ENCODE results near the gene SDHAF2.
"Not testable (repeated sequence)": the region's sequence is repeated elsewhere in the genome, so short reads cannot be mapped to it uniquely, and the experiment has no call there.

SDHAF2 gene

DNA sequence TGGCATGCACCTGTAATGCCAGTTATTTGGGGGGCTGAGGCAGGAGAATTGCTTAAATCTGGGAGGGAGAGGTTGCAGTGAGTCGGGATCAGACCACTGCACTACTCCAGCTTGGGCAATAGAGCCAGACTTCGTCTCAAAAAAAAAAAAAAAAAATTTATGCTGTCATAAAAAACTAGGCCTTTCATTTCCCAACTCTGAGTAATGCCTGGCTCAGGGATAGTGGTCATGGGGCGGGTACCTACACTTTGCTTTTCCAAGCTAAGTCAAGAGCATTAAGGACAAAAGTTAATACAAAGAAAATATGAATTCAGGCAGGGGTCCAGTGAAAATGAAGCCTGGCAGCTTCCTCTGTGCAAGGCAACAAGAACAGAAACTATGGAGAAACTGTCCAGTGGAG lies 16.4 kb upstream of the SDHAF2 start:
- Mint-ChIP-seq H3K9me3 (no peaks in the 10 kb centered on the region), H3K27me3 (no peaks in the 10 kb centered on the region), H3K4me1 (peaks cover 9% of the 10 kb centered on the region), H3K4me3 (no peak overlapping the region), H3K27ac (no peak overlapping the region), H3K36me3 (peaks cover 64% of the 10 kb centered on the region)
- no peak for ATAC-seq

DNA sequence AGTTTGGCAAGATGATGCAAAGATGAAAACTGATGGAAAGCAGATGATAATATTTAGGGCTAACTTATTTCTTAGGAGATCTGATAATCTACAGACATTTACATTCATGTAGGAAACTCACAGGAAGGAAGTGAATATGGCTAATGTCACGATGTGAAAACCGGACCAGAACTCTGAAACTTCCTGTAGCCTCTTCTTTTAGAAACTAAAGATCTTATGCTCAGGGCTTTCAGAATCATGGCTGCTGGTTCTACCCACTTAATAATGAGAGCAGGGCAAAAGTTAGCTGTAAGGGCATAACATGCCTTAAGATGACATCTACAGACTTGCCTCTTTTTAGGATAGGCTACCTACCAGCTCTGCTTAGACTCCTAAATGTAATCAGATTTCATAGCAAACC lies 15.4 kb upstream of the SDHAF2 start:
- H3K27me3 Mint-ChIP-seq, result no peaks in the 10 kb centered on the region
- H3K9me3 Mint-ChIP-seq, result no peaks in the 10 kb centered on the region
- H3K27ac Mint-ChIP-seq, result peak overlapping the region; percentile 50
- ATAC-seq, result no peak
- H3K36me3 Mint-ChIP-seq, result peaks cover 74% of the 10 kb centered on the region
- no peak overlapping the region for H3K4me3 Mint-ChIP-seq
- H3K4me1 Mint-ChIP-seq, result peaks cover 9% of the 10 kb centered on the region

GRCh38 chr11:61415381-61415780 lies 14.5 kb upstream of the SDHAF2 start:
- Mint-ChIP-seq H3K4me3 (no peak overlapping the region), H3K9me3 (no peaks in the 10 kb centered on the region)

GRCh38 chr11:61416941-61417340 lies 13.0 kb upstream of the SDHAF2 start:
- no peak overlapping the region for H3K27ac Mint-ChIP-seq
- H3K4me1 Mint-ChIP-seq, result peaks cover 9% of the 10 kb centered on the region
- no peak for ATAC-seq
- H3K36me3 Mint-ChIP-seq, result peaks cover 79% of the 10 kb centered on the region
- H3K27me3 Mint-ChIP-seq, result no peaks in the 10 kb centered on the region
- H3K4me3 Mint-ChIP-seq, result no peak overlapping the region
- H3K9me3 Mint-ChIP-seq, result no peaks in the 10 kb centered on the region

More at GRCh38 chr11:61415381-61415780, 14.5 kb upstream of the SDHAF2 start:
- Mint-ChIP-seq H3K27me3 (no peaks in the 10 kb centered on the region), H3K27ac (peak overlapping the region; percentile 50), H3K36me3 (peaks cover 83% of the 10 kb centered on the region), H3K4me1 (peaks cover 9% of the 10 kb centered on the region)
- no peak for ATAC-seq

GRCh38 chr11:61417670-61418069 lies 12.3 kb upstream of the SDHAF2 start:
- H3K4me1 Mint-ChIP-seq, result peaks cover 14% of the 10 kb centered on the region
- H3K4me3 Mint-ChIP-seq, result no peak overlapping the region
- H3K36me3 Mint-ChIP-seq, result peaks cover 76% of the 10 kb centered on the region
- no peaks in the 10 kb centered on the region for H3K27me3 Mint-ChIP-seq
- no peak overlapping the region for H3K27ac Mint-ChIP-seq
- H3K9me3 Mint-ChIP-seq, result no peaks in the 10 kb centered on the region
- ATAC-seq, result no peak

GRCh38 chr11:61418136-61418535 lies 11.8 kb upstream of the SDHAF2 start:
- H3K4me1 Mint-ChIP-seq, result peaks cover 17% of the 10 kb centered on the region
- H3K4me3 Mint-ChIP-seq, result no peak overlapping the region
- H3K36me3 Mint-ChIP-seq, result peaks cover 76% of the 10 kb centered on the region
- no peaks in the 10 kb centered on the region for H3K27me3 Mint-ChIP-seq
- H3K27ac Mint-ChIP-seq, result no peak overlapping the region
- no peak for ATAC-seq
- H3K9me3 Mint-ChIP-seq, result no peaks in the 10 kb centered on the region

GRCh38 chr11:61422226-61422625 lies 7.7 kb upstream of the SDHAF2 start:
- ATAC-seq, result no peak

GRCh38 chr11:61425367-61426131 lies 4.4 kb upstream of the SDHAF2 start:
- no peak for ATAC-seq
- H3K4me1 Mint-ChIP-seq, result peaks cover 43% of the 10 kb centered on the region
- peaks cover 26% of the 10 kb centered on the region for H3K36me3 Mint-ChIP-seq
- no peak overlapping the region for H3K4me3 Mint-ChIP-seq
- no peak overlapping the region for H3K27ac Mint-ChIP-seq
- no peaks in the 10 kb centered on the region for H3K9me3 Mint-ChIP-seq
- no peaks in the 10 kb centered on the region for H3K27me3 Mint-ChIP-seq

More at GRCh38 chr11:61422226-61422625, 7.7 kb upstream of the SDHAF2 start:
- Mint-ChIP-seq H3K4me1 (peaks cover 35% of the 10 kb centered on the region), H3K36me3 (peaks cover 54% of the 10 kb centered on the region), H3K27me3 (no peaks in the 10 kb centered on the region), H3K27ac (no peak overlapping the region), H3K4me3 (no peak overlapping the region), H3K9me3 (no peaks in the 10 kb centered on the region)

DNA sequence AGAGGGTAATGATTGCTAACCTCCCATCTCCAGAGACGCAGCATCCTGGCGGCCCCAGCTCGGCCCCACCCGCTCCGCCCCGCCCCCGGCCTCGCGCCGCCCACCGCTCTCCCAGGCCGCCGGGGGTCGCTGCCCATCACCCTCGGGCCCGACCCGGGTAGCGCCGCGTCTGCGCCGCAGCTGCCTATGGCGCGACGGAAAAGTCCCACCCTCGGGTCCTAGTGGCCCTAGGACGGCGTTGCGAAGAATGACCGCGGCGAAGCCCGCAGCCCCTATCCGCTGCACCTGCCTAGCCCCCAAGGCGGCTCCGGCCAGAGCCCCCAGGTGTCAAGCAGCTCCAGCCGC lies 606 bp upstream of the SDHAF2 start:
- H3K4me1 Mint-ChIP-seq, result peaks cover 66% of the 10 kb centered on the region

GRCh38 chr11:61430839-61431238 lies 915 bp downstream of the SDHAF2 start:
- Mint-ChIP-seq H3K27ac (peak overlapping the region; percentile 97), H3K36me3 (peaks cover 19% of the 10 kb centered on the region), H3K4me1 (peaks cover 61% of the 10 kb centered on the region), H3K4me3 (peak overlapping the region; percentile 93)
- ATAC-seq, H3K27me3 Mint-ChIP-seq, H3K9me3 Mint-ChIP-seq: not testable (repeated sequence)

More for the DNA sequence above, 606 bp upstream of the SDHAF2 start:
- peak overlapping the region; percentile 97 for H3K27ac Mint-ChIP-seq
- peak; percentile 79 for ATAC-seq
- H3K27me3 Mint-ChIP-seq, result no peaks in the 10 kb centered on the region
- H3K36me3 Mint-ChIP-seq, result peaks cover 24% of the 10 kb centered on the region
- H3K4me3 Mint-ChIP-seq, result peak overlapping the region; percentile 93
- H3K9me3 Mint-ChIP-seq, result no peaks in the 10 kb centered on the region

DNA sequence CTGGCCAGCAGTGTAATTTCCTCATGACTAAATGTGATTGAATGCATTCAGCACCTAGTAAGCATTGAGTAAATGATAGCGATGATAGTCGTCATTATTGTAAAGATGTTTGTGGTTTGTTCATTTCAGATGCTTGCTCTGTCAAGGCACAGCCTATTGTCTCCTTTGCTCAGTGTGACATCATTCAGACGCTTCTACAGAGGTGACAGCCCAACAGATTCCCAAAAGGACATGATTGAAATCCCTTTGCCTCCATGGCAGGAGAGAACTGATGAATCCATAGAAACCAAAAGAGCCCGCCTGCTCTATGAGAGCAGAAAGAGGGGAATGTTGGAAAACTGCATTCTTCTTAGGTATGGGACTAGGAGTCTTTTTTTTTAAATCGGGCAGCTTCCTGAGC lies 7.6 kb downstream of the SDHAF2 start:
- Mint-ChIP-seq H3K4me1 (peaks cover 39% of the 10 kb centered on the region), H3K4me3 (no peak overlapping the region), H3K36me3 (peaks cover 48% of the 10 kb centered on the region), H3K27me3 (no peaks in the 10 kb centered on the region), H3K27ac (no peak overlapping the region), H3K9me3 (no peaks in the 10 kb centered on the region)
- ATAC-seq, result no peak

DNA sequence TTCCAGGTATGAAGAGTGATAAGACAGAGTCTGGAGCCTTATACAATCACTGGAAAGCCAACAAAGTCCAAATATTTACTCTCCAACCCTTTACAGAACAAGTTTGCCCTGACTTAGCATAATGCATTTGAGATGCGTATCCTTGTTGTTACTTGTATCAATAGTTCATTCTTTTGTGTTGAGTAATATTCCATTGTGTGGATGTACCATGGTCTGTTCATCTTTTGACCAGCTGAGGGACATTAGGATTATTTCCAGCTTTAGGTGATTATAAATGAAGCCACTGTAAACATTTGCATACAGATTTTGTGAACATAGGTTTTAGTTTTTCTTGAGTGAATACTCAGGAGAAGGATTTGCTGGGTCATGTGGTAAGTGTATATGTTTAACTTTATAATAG lies 9.7 kb downstream of the SDHAF2 start:
- Mint-ChIP-seq H3K9me3 (no peaks in the 10 kb centered on the region), H3K27ac (no peak overlapping the region), H3K4me3 (no peak overlapping the region), H3K4me1 (peaks cover 33% of the 10 kb centered on the region), H3K27me3 (no peaks in the 10 kb centered on the region), H3K36me3 (peaks cover 59% of the 10 kb centered on the region)
- no peak for ATAC-seq

DNA sequence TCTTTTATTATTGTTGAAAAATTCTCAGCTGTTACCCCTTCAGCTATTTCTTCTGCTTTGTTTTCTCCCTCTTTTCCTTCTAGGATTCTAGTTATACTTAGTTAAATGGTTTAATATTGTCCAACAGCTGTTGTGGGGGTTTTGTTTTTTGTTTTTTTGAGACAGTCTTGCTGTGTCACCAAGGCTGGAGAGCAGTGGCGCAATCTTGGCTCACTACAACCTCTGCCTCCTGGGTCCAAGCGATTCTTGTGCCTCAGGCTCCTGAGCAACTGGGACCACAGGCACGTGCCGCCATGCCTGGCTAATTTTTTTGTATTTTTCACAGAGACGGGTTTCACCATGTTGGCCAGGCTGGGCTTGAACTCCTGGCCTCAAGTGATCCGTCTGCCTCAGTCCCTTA lies 12.7 kb downstream of the SDHAF2 start:
- Mint-ChIP-seq H3K36me3 (peaks cover 57% of the 10 kb centered on the region), H3K4me1 (peaks cover 11% of the 10 kb centered on the region), H3K9me3 (no peaks in the 10 kb centered on the region), H3K4me3 (no peak overlapping the region), H3K27ac (no peak overlapping the region), H3K27me3 (no peaks in the 10 kb centered on the region)
- ATAC-seq, result no peak

GRCh38 chr11:61445516-61445915 lies 15.6 kb downstream of the SDHAF2 start:
- Mint-ChIP-seq H3K27me3 (no peaks in the 10 kb centered on the region), H3K4me1 (peaks cover 11% of the 10 kb centered on the region), H3K4me3 (no peak overlapping the region), H3K36me3 (peaks cover 53% of the 10 kb centered on the region), H3K27ac (no peak overlapping the region), H3K9me3 (no peaks in the 10 kb centered on the region)
- ATAC-seq, result no peak

GRCh38 chr11:61446211-61446651 lies 16.3 kb downstream of the SDHAF2 start:
- Mint-ChIP-seq H3K27me3 (no peaks in the 10 kb centered on the region), H3K9me3 (no peaks in the 10 kb centered on the region), H3K27ac (no peak overlapping the region), H3K4me3 (no peak overlapping the region), H3K36me3 (peaks cover 53% of the 10 kb centered on the region), H3K4me1 (peaks cover 11% of the 10 kb centered on the region)
- peak; percentile 88 for ATAC-seq
